Retinal pigment epithelial cell (primary cell): ENCODE results near the gene ATP10A.

Source experiments
- DNase-seq: peaks from one replicate; pipeline ENCODE4 v3.0.0-alpha.2; 2010; ENCODE audit warnings: low read depth
- H3K4me3 ChIP-seq: 2 replicates; pipeline ENCODE4 v1.5.1; 2011; ENCODE audit warnings: mild to moderate bottlenecking, low read length, control low read depth, moderate library complexity
- TF ChIP-seq, protein P1 (sequence below): conservative IDR thresholded peaks from 2 replicates; pipeline ENCODE4 v1.5.1; 2011; ENCODE audit warnings: low read depth, low read length, control low read depth, inconsistent platforms

The ATP10A gene

DNA sequence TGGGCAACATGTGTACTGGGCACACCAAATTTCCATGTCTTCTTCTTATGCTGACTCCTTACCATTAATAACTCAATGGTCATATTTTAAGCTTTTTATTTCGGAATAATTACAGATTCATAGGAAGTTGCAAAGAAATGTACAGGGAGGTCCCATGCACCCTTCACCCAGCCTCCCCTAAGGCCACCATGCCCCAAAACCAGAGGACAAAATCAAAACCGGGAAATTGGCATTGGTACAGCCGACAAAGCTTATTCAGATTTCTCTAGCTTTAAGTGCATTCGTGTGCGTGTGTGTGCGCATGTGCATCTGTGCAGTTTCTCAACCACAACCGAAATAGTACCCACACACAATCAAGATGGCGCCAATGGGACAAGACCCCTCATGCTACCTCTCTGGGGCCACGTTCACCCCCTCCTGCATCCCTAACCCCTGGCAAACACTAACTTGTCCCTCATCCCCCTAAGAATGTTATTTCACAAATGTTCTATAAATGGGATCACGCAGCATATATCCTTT is 23.4 kb downstream of the ATP10A start:
- H3K4me3 ChIP-seq = no peak overlapping the region
- DNase-seq = no peak
- TF ChIP-seq, protein P1, sequence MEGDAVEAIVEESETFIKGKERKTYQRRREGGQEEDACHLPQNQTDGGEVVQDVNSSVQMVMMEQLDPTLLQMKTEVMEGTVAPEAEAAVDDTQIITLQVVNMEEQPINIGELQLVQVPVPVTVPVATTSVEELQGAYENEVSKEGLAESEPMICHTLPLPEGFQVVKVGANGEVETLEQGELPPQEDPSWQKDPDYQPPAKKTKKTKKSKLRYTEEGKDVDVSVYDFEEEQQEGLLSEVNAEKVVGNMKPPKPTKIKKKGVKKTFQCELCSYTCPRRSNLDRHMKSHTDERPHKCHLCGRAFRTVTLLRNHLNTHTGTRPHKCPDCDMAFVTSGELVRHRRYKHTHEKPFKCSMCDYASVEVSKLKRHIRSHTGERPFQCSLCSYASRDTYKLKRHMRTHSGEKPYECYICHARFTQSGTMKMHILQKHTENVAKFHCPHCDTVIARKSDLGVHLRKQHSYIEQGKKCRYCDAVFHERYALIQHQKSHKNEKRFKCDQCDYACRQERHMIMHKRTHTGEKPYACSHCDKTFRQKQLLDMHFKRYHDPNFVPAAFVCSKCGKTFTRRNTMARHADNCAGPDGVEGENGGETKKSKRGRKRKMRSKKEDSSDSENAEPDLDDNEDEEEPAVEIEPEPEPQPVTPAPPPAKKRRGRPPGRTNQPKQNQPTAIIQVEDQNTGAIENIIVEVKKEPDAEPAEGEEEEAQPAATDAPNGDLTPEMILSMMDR = no peak

GRCh38 chr15:25838871-25839195 is 24.3 kb downstream of the ATP10A start:
- TF ChIP-seq, protein P1 = no peak
- DNase-seq = no peak
- H3K4me3 ChIP-seq = no peak overlapping the region

DNA sequence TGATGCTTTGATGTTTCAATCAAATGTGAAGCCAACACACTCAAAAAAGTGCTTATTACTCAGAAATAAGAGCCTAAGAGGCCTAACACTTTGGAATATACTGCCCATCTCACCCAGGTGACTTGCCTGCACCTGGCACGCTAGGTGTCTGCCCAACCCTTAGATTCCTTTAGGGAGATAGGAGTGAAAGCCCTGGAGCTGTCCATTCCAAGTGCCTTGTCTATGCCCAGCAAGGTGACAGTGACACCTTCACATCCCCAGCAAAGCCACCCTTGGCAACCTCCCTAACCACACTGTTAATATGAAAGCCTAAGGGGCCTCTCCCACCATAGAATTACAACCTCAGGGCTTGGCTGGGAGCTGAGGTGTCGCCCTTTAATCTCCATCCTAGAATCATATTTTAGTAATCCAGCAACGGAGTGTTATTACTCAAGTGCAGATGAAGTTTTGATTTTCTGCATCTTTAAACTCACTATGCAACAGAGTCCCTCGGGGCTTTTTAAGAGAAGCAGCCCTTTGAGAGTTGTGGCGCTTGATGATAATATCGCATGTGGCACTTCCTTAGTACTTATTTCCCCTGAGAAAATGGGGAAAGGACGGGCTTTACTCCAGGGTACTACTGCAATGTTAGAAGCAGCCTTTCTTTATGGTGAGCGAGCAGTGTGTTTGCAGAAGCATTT is 24.8 kb downstream of the ATP10A start:
- H3K4me3 ChIP-seq = no peak overlapping the region
- TF ChIP-seq, protein P1 = no peak
- no peak for DNase-seq

DNA sequence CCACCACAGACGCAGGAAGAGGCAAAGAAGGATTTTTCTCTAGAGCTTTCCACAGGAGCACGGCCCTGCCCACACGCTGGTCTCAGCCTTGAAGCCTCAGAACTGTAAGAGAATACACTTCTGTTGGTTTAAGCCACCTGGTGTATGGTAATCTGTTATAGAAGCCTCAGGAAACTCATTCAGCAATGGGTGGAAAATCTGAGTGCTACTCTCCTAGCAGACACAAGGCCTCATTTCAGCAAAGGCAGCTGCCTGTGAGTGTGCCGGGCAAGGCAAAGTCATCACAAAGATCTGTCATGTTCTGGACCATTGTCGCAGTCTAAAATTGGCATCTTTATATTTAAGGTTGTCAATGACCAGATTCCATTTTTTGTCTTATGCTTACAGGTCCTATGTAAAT is 31.0 kb downstream of the ATP10A start:
- TF ChIP-seq, protein P1 = no peak
- no peak overlapping the region for H3K4me3 ChIP-seq
- no peak for DNase-seq

DNA sequence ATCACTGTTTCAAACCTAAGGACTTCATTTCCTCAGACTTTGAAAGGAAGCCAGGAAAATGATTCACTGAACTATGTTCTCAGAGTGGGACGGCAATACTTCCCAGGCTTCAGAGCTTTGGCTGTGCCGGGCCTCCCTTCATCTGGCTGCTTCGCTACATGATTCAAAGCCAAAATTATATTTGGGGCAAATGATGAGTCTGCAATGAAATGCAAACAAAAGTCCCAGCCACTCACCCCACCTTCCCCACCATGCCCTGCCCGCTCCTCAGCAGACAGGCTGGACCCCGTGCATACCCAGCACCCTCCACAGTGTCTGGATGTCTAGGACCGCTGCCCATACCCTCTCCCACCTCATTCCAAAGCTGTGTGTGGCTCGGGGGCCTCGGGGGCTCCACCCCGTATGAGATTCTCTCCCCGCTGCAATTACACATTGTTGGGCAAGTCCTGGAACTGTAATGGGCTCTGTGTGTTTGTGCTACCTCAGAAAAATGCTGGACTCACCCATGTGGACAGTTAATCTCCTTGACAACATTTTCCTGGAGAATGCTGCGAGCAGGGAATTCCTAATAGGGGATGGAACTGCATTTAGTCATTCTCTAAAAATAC is 32.2 kb downstream of the ATP10A start:
- TF ChIP-seq, protein P1 = no peak
- peak overlapping the region; percentile 10 for H3K4me3 ChIP-seq
- DNase-seq = peak; percentile 58

DNA sequence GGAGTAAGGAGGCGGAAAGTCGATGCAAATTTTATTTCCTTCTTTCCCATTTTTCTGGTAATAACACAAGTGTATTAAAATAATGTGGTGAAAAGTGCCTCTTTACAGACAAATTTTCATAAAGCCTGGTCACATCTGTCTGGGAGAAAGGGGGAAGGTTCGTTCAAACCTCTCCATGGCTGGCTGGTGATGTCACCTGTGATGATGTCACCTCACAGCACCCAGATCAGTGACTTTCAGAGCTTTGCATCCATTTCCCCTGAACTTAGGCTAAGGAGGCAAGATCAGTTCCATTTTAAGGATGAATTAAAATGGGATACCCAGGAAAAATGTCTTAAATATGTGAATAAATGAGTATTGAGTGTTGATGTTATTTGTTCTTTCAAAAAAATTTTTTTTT is 34.1 kb downstream of the ATP10A start:
- TF ChIP-seq, protein P1 = no peak
- H3K4me3 ChIP-seq = no peak overlapping the region
- no peak for DNase-seq

DNA sequence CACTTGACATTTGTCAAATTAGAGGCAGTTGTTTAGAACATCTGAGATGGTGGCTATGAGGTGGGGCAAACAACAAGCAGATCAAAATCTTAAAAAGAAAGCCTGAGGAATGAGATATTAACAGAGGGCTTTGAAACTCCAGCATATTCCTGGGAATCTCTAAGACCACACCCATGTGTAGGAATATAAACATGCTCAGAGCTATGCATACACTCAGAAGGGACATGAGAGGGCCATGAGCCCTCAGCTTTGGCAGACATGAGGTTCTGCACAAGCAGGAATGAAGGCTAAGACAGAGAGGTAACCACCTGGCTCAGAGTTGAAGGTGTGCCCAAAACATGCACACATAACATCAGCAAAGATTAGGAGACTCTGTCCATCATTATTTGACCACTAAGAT is 37.9 kb downstream of the ATP10A start:
- TF ChIP-seq, protein P1 = no peak
- DNase-seq = no peak
- no peak overlapping the region for H3K4me3 ChIP-seq
